Measurements from ENCODE around the gene EDNRA. TPM values are rescaled to one million over a fixed set of nuclear protein-coding genes. Genes with fewer than 3 reads are reported as not detected.

Gene EDNRA
- total and polyA plus RNA-seq, 2 donors (not counting 3 experiments of a cell fraction or from before 2014, with no cell fraction given) = 0.01 TPM; not detected in 1

GRCh38 chr4:147447786-147448185 is 33.1 kb upstream of the EDNRA start:
- Histone ChIP-seq H3K4me1 (ENCODE audit: control insufficient read depth, extremely low read depth, insufficient read depth, low read length) (no peaks in the 10 kb centered on the region), H3K27me3 (ENCODE audit: control insufficient read depth in 2 of 2, insufficient read depth in 2 of 2, low read length in 2 of 2) (peaks cover 0 to 3% of the 10 kb centered on the region in 2 experiments), H4K20me1 (replicated peaks; ENCODE audit: control insufficient read depth, extremely low read depth, insufficient read depth, low read length) (no peaks in the 10 kb centered on the region), H3K27ac (ENCODE audit: insufficient read depth, low read depth, low read length) (no peak overlapping the region), H3K9me3 (replicated peaks; ENCODE audit: control insufficient read depth, insufficient read depth, low read length) (no peaks in the 10 kb centered on the region), H3K36me3 (ENCODE audit: control insufficient read depth in 2 of 2, extremely low read depth in 1 of 2, insufficient read depth in 2 of 2, low read length in 2 of 2) (no peaks in the 10 kb centered on the region), H3K79me2 (ENCODE audit: control insufficient read depth, insufficient read depth, low read length) (no peaks in the 10 kb centered on the region), H3K9me1 (replicated peaks; ENCODE audit: control insufficient read depth, extremely low read depth, insufficient read depth, low read length) (no peaks in the 10 kb centered on the region), H2AFZ (ENCODE audit: low read depth, low read length) (no peak overlapping the region), H3K4me2 (ENCODE audit: insufficient read depth, low read length) (no peak overlapping the region), H3K4me3 (replicated peaks in 1 of 3; ENCODE audit: insufficient read depth in 1 of 3, low read depth in 1 of 3, low read length in 3 of 3) (no peak overlapping the region), H3K9ac (replicated peaks; ENCODE audit: extremely low read depth, insufficient read depth, low read length) (no peak overlapping the region)
- intact Hi-C loops (cut with micrococcal nuclease) (no loop called here), dilution Hi-C loops (cut with MboI; ENCODE audit: extremely low pct_ligation_motif_present, low sequenced_read_pairs) (no loop called here)
- POLR2A ChIA-PET = no interaction called here
- TF ChIP-seq GATA2 (IDR thresholded peaks at IDR 0.05; ENCODE audit: insufficient read depth, insufficient read length, low read depth, low read length) = no peak
- TF ChIP-seq EZH2 (IDR thresholded peaks at IDR 0.05; ENCODE audit: borderline replicate concordance, low read depth, low read length, severe bottlenecking) = no peak
- no peak for TF ChIP-seq POLR2A (IDR thresholded peaks at IDR 0.05; ENCODE audit: low read depth, low read length)
- TF ChIP-seq POLR2AphosphoS5 (IDR thresholded peaks at IDR 0.05; ENCODE audit: insufficient read depth, low read depth, low read length) = no peak
- TF ChIP-seq FOS (IDR thresholded peaks at IDR 0.05; ENCODE audit: borderline replicate concordance, insufficient read depth, low read length) = no peak
- no peak for TF ChIP-seq MAX (IDR thresholded peaks at IDR 0.05; ENCODE audit: insufficient read depth, insufficient read length)
- no peak for TF ChIP-seq JUN (IDR thresholded peaks at IDR 0.05; ENCODE audit: borderline replicate concordance, insufficient read depth, insufficient read length, low read depth)
- TF ChIP-seq CTCF (IDR thresholded peaks at IDR 0.05; ENCODE audit: extremely low read depth in 1 of 2, insufficient read depth in 1 of 2, low read depth in 1 of 2, low read length in 2 of 2) = no peak
- TF ChIP-seq MYC (IDR thresholded peaks at IDR 0.05; ENCODE audit: low read depth, low read length) = no peak
- CTCF ChIA-PET = no interaction called here
- no peak for DNase-seq (ENCODE audit: low read depth, low spot score)
- no peak for FAIRE-seq
- BruUV-seq (replicated peaks) = no TSS peak
